HCT116 (cell line): Measurements from ENCODE around the gene VASH2. TPM values are rescaled to one million over a fixed set of nuclear protein-coding genes. Genes with fewer than 3 reads are reported as not detected.

Source experiments
- ATAC-seq: fragments of 200-7000 bp; cut with Tn5 transposase; 2 replicates; pipeline ENCODE4 v1.9.1; 2020; ENCODE audit warnings: mild to moderate bottlenecking, moderate library complexity
- BruUV-seq: library from RNA; stranded (reverse); fragments of 400-500 nt; replicated peaks from 2 replicates; lab custom pipeline; 2021; lab: Mats Ljungman, UMichigan
- CTCF ChIA-PET: fragments of 300-600 bp; sonication (Branson Sonifier 250); formaldehyde crosslinking; loops from one replicate; lab custom pipeline; 2021; ENCODE audit warnings: antibody characterized with exemption; lab: Charles Lee
- POLR2A ChIA-PET: fragments of 300-600, 350-600 bp; sonication (Branson Sonifier 250); formaldehyde crosslinking; loops from one replicate; lab custom pipeline; 2021; ENCODE audit warnings: antibody characterized with exemption; lab: Charles Lee
- RAD21 ChIA-PET, 2 experiments: fragments of 300-600 bp; sonication (Branson Sonifier 250); formaldehyde crosslinking; loops; one replicate each; lab custom pipeline; 2023; ENCODE audit warnings: low total read pairs in 2 of 2; ENCODE audit not compliant: uncharacterized antibody in 2 of 2, unreplicated experiment in 2 of 2, low non-redundant PET in 1 of 2; lab: Charles Lee
- DNase-seq: peaks from one replicate; pipeline ENCODE4 v3.0.0-alpha.2; 2010; ENCODE audit warnings: low read depth, low spot score
- H2AFZ ChIP-seq: fragments of 200-600 bp; shearing (Covaris generic), sonication (generic); 2 replicates; pipeline ENCODE4 v1.6.1; 2017; ENCODE audit warnings: low read depth, mixed run types, mixed read lengths, antibody characterized with exemption, low read length; ENCODE audit not compliant: poor library complexity, severe bottlenecking
- H3K27ac ChIP-seq: 2 replicates; pipeline ENCODE4 v1.5.1; 2012; ENCODE audit warnings: low read depth, low read length
- H3K27me3 ChIP-seq: fragments of 200-600 bp; sonication (generic); 2 replicates; pipeline ENCODE4 v1.6.1; 2016; ENCODE audit warnings: mixed run types, low read length, mixed read lengths; ENCODE audit not compliant: insufficient read depth
- H3K36me3 ChIP-seq, 2 experiments: fragments of 200-500 bp in 1 of 2; fragments of 200-600 bp in 1 of 2; sonication (Bioruptor generic) in 1 of 2; sonication (generic) in 1 of 2; 2 replicates each; pipeline versions ENCODE4 v1.5.1 to v1.6.1; 2014 to 2016; ENCODE audit warnings: low read length in 2 of 2, inconsistent platforms in 1 of 2, mixed read lengths in 1 of 2, mixed run types in 1 of 2; ENCODE audit not compliant: insufficient read depth in 2 of 2, control insufficient read depth in 1 of 2
- H3K4me1 ChIP-seq, 2 experiments: fragments of 200-600 bp in 1 of 2; sonication (generic) in 1 of 2; 2 replicates each; pipeline versions ENCODE4 v1.5.1 to v1.6.1; 2012 to 2017; ENCODE audit warnings: low read length in 2 of 2, inconsistent platforms in 1 of 2, mild to moderate bottlenecking in 1 of 2, mixed read lengths in 1 of 2, mixed run types in 1 of 2, moderate library complexity in 1 of 2; ENCODE audit not compliant: insufficient read depth in 2 of 2, control insufficient read depth in 1 of 2
- H3K4me2 ChIP-seq: fragments of 200-600 bp; sonication (generic); 2 replicates; pipeline ENCODE4 v1.6.1; 2017; ENCODE audit warnings: mixed run types, low read length, mixed read lengths
- H3K4me3 ChIP-seq, 2 experiments: fragments of 200-600 bp in 1 of 2; sonication (generic) in 1 of 2; replicated peaks in 1 of 2; 2 replicates each; pipeline ENCODE4 v1.5.1; 2011 to 2016; ENCODE audit warnings: low read length in 2 of 2, control low read depth in 1 of 2, low read depth in 1 of 2, mild to moderate bottlenecking in 1 of 2, mixed read lengths in 1 of 2, mixed run types in 1 of 2
- H3K79me2 ChIP-seq: fragments of 200-600 bp; sonication (generic); 2 replicates; pipeline ENCODE4 v1.6.1; 2017; ENCODE audit warnings: mild to moderate bottlenecking, mixed run types, low read length, moderate library complexity, mixed read lengths; ENCODE audit not compliant: insufficient read depth
- H3K9ac ChIP-seq: fragments of 200-600 bp; sonication (generic); 2 replicates; pipeline ENCODE4 v1.6.1; 2016; ENCODE audit warnings: low read length, mixed read lengths
- H3K9me2 ChIP-seq: fragments of 200-600 bp; sonication (generic), shearing (Covaris generic); 2 replicates; pipeline ENCODE4 v1.6.1; 2017; ENCODE audit warnings: mixed run types, mild to moderate bottlenecking, moderate library complexity; ENCODE audit not compliant: insufficient read depth
- H3K9me3 ChIP-seq, 2 experiments: fragments of 200-500 bp in 1 of 2; fragments of 200-600 bp in 1 of 2; sonication (Bioruptor generic) in 1 of 2; sonication (generic) in 1 of 2; 2 replicates each; pipeline ENCODE4 v1.6.1; 2014 to 2017; ENCODE audit warnings: low read length in 2 of 2, mixed read lengths in 2 of 2, inconsistent platforms in 1 of 2, low read depth in 1 of 2, mild to moderate bottlenecking in 1 of 2, mixed run types in 1 of 2, moderate library complexity in 1 of 2; ENCODE audit not compliant: control insufficient read depth in 1 of 2, insufficient read depth in 1 of 2
- H4K20me1 ChIP-seq: fragments of 200-600 bp; sonication (generic), shearing (Covaris generic); 2 replicates; pipeline ENCODE4 v1.6.1; 2017; ENCODE audit warnings: mixed run types, mild to moderate bottlenecking, moderate library complexity; ENCODE audit not compliant: insufficient read depth
- ATF3 ChIP-seq: IDR thresholded peaks from 2 replicates; pipeline ENCODE4 v1.6.1; 2012
- ELF1 ChIP-seq: IDR thresholded peaks from 2 replicates; pipeline ENCODE4 v1.6.1; 2012; ENCODE audit warnings: low read depth, borderline replicate concordance
- EZH2phosphoT487 ChIP-seq: fragments of 200-600 bp; IDR thresholded peaks from 2 replicates; pipeline ENCODE4 v1.6.1; 2018; ENCODE audit warnings: antibody characterized with exemption, borderline replicate concordance
- MAX ChIP-seq: IDR thresholded peaks from 2 replicates; pipeline ENCODE4 v1.6.1; 2012
- POLR2AphosphoS5 ChIP-seq: IDR thresholded peaks from 2 replicates; pipeline ENCODE4 v1.6.1; 2011; ENCODE audit warnings: mild to moderate bottlenecking, low read depth, low read length, moderate library complexity
- SRF ChIP-seq: IDR thresholded peaks from 2 replicates; pipeline ENCODE4 v1.6.1; 2012; ENCODE audit warnings: low read depth
- YY1 ChIP-seq: IDR thresholded peaks from 2 replicates; pipeline ENCODE4 v1.6.1; 2011; ENCODE audit warnings: low read length, low read depth, moderate library complexity, mild to moderate bottlenecking; ENCODE audit not compliant: insufficient replicate concordance; ENCODE audit errors: extremely low read depth
- ZFX ChIP-seq: fragments of 450-650 bp; IDR thresholded peaks from 2 replicates; pipeline ENCODE4 v1.6.1; 2017
- intact Hi-C: fragments of 100-400 bp; cut with micrococcal nuclease; formaldehyde crosslinking; loops from 2 replicates; pipeline ENCODE4 v1.10.0; 2022
- total RNA-seq: library from RNA; stranded (reverse); gene quantifications from one replicate; pipeline ENCODE4 v1.2.1, GENCODE V29; 2021; ENCODE audit not compliant: unreplicated experiment

VASH2 gene
- total RNA-seq, 1 experiment from 2014 or later: 5.7 TPM

GRCh38 chr1:212974711-212975110, 24.4 kb downstream of the VASH2 start:
- CTCF ChIA-PET: no interaction called here
- Histone ChIP-seq H3K4me3 (no peak overlapping the region), H4K20me1 (no peaks in the 10 kb centered on the region), H3K4me1 (no peaks in the 10 kb centered on the region), H3K9ac (no peak overlapping the region), H3K9me3 (no peaks in the 10 kb centered on the region), H2AFZ (no peak overlapping the region), H3K4me2 (no peak overlapping the region), H3K27ac (no peak overlapping the region), H3K36me3 (no peaks in the 10 kb centered on the region; a peak in 1 of 4 replicates), H3K9me2 (no peaks in the 10 kb centered on the region), H3K27me3 (no peaks in the 10 kb centered on the region), H3K79me2 (no peaks in the 10 kb centered on the region)
- POLR2A ChIA-PET: no interaction called here
- RAD21 ChIA-PET: no interaction called here
- intact Hi-C loops: no loop called here
- no peak for TF ChIP-seq ELF1
- TF ChIP-seq POLR2AphosphoS5: no peak
- TF ChIP-seq SRF: no peak
- no peak for TF ChIP-seq ATF3
- DNase-seq (no peak), ATAC-seq (no peak)
- no TSS peak for BruUV-seq

GRCh38 chr1:212975111-212975918, 25.0 kb downstream of the VASH2 start:
- ATAC-seq (no peak), DNase-seq (no peak)
- CTCF ChIA-PET: no interaction called here
- Histone ChIP-seq H3K9ac (no peak overlapping the region), H3K36me3 (no peaks in the 10 kb centered on the region; a peak in 1 of 4 replicates), H3K4me2 (no peak overlapping the region), H2AFZ (no peak overlapping the region), H3K4me1 (no peaks in the 10 kb centered on the region), H3K79me2 (no peaks in the 10 kb centered on the region), H3K27ac (no peak overlapping the region), H4K20me1 (no peaks in the 10 kb centered on the region), H3K27me3 (no peaks in the 10 kb centered on the region), H3K9me3 (no peaks in the 10 kb centered on the region), H3K4me3 (no peak overlapping the region), H3K9me2 (no peaks in the 10 kb centered on the region)
- TF ChIP-seq YY1: no peak
- no peak for TF ChIP-seq EZH2phosphoT487
- no peak for TF ChIP-seq ATF3
- no peak for TF ChIP-seq MAX
- no peak for TF ChIP-seq ZFX
- intact Hi-C loops: no loop called here
- POLR2A ChIA-PET: no interaction called here
- RAD21 ChIA-PET: no interaction called here
- BruUV-seq: no TSS peak
